Fibroblast of lung (primary cell): ENCODE results near the gene KRR1. TPM values are rescaled to one million over a fixed set of nuclear protein-coding genes. Genes with fewer than 3 reads are reported as not detected.

Experiments used
- DNase-seq, 2 donors: peaks; one replicate each; pipeline versions ENCODE4 v3.0.0 to v3.0.0-alpha.2; 2010; ENCODE audit warnings: low read depth in 2 of 2
- H2AFZ ChIP-seq: 2 replicates; pipeline ENCODE4 v1.5.1; 2012; ENCODE audit warnings: low read length, control low read depth, inconsistent platforms
- H3K27ac ChIP-seq: 2 replicates; pipeline ENCODE4 v1.5.1; 2011; ENCODE audit warnings: low read length, control low read depth; ENCODE audit not compliant: insufficient read depth
- H3K27me3 ChIP-seq: 2 replicates; pipeline ENCODE4 v1.5.1; 2011; ENCODE audit warnings: mild to moderate bottlenecking, low read length; ENCODE audit not compliant: control insufficient read depth, insufficient read depth
- H3K36me3 ChIP-seq: 2 replicates; pipeline ENCODE4 v1.5.1; 2011; ENCODE audit warnings: low read length; ENCODE audit not compliant: control insufficient read depth, insufficient read depth
- H3K4me1 ChIP-seq: 2 replicates; pipeline ENCODE4 v1.5.1; 2011; ENCODE audit warnings: low read length; ENCODE audit not compliant: control insufficient read depth, insufficient read depth; ENCODE audit errors: extremely low read depth
- H3K4me2 ChIP-seq: 2 replicates; pipeline ENCODE4 v1.5.1; 2011; ENCODE audit warnings: low read length, control low read depth; ENCODE audit not compliant: insufficient read depth; ENCODE audit errors: extremely low read depth
- H3K4me3 ChIP-seq, 4 experiments: fragments of 200-600 bp in 1 of 4; sonication (generic) in 1 of 4; replicated peaks in 1 of 4; 2 replicates each; pipeline ENCODE4 v1.5.1; 2011 to 2016; ENCODE audit warnings: low read length in 4 of 4, low read depth in 3 of 4, mild to moderate bottlenecking in 3 of 4, control low read depth in 2 of 4, inconsistent platforms in 1 of 4, mixed read lengths in 1 of 4; ENCODE audit not compliant: insufficient read depth in 1 of 4; ENCODE audit errors: control extremely low read depth in 1 of 4
- H3K79me2 ChIP-seq: 2 replicates; pipeline ENCODE4 v1.5.1; 2012; ENCODE audit warnings: mild to moderate bottlenecking, low read length, inconsistent platforms; ENCODE audit not compliant: control insufficient read depth, insufficient read depth
- H3K9ac ChIP-seq: 2 replicates; pipeline ENCODE4 v1.5.1; 2011; ENCODE audit warnings: mild to moderate bottlenecking, low read length, control low read depth; ENCODE audit not compliant: insufficient read depth
- H3K9me3 ChIP-seq: 2 replicates; pipeline ENCODE4 v1.5.1; 2012; ENCODE audit warnings: low read depth, low read length; ENCODE audit not compliant: control insufficient read depth, insufficient read depth
- H4K20me1 ChIP-seq: 2 replicates; pipeline ENCODE4 v1.5.1; 2011; ENCODE audit warnings: low read length; ENCODE audit not compliant: control insufficient read depth, insufficient read depth; ENCODE audit errors: extremely low read depth
- CTCF ChIP-seq, 2 donors: IDR thresholded peaks in 1 of 2; conservative IDR thresholded peaks in 1 of 2; 1 replicate in 1 of 2; 2 replicates in 1 of 2; pipeline ENCODE4 v1.5.1; 2011 to 2012; ENCODE audit warnings: low read length in 2 of 2, control low read depth in 1 of 2, inconsistent platforms in 1 of 2, low read depth in 1 of 2, mild to moderate bottlenecking in 1 of 2
- EZH2 ChIP-seq: IDR thresholded peaks from 2 replicates; pipeline ENCODE4 v1.5.1; 2012; ENCODE audit warnings: low read length, control low read depth, mild to moderate bottlenecking; ENCODE audit errors: missing control alignments
- polyA plus RNA-seq, 2 donors: library from polyadenylated mRNA; depleted of rRNA in 1 of 2; stranded (reverse) in 1 of 2; unstranded in 1 of 2; fragments of >200 nt; gene quantifications; 2 replicates each; pipeline ENCODE4 v1.2.1, GENCODE V29; 2011 to 2012; ENCODE audit warnings: missing spikeins in 1 of 2
- total RNA-seq: library from RNA; depleted of rRNA; stranded (reverse); fragments of >200 nt; gene quantifications from 2 replicates; pipeline ENCODE4 v1.2.1, GENCODE V29; 2014

The KRR1 gene
- total and polyA plus RNA-seq, 2 donors (not counting 1 experiment from before 2014, with no cell fraction given) = 46.9 to 49.7 TPM

- Histone ChIP-seq H4K20me1 (no peaks in the 10 kb centered on the region), H3K9me3 (no peaks in the 10 kb centered on the region), H3K79me2 (no peaks in the 10 kb centered on the region), H3K27ac (no peak overlapping the region), H3K4me3 (no peak overlapping the region), H3K9ac (no peak overlapping the region), H2AFZ (no peak overlapping the region), H3K4me1 (peaks cover 4% of the 10 kb centered on the region), H3K4me2 (no peak overlapping the region), H3K36me3 (no peaks in the 10 kb centered on the region), H3K27me3 (no peaks in the 10 kb centered on the region)
- no peak for TF ChIP-seq CTCF (conservative IDR thresholded peaks at IDR 0.05 in 1 of 2, IDR thresholded peaks at IDR 0.05 in 1 of 2; ENCODE audit: low read depth in 1 of 2, low read length in 2 of 2)
- TF ChIP-seq EZH2 = no peak
- DNase-seq = no peak
These were observed 17.3 kb upstream of the KRR1 start for GRCh38 chr12:75528692-75529091.

GRCh38 chr12:75528272-75528671, 16.9 kb upstream of the KRR1 start:
- Histone ChIP-seq H3K9ac (no peak overlapping the region), H3K36me3 (no peaks in the 10 kb centered on the region), H3K79me2 (no peaks in the 10 kb centered on the region), H3K4me2 (no peak overlapping the region), H2AFZ (no peak overlapping the region), H3K27ac (no peak overlapping the region), H3K4me1 (peaks cover 4% of the 10 kb centered on the region), H4K20me1 (no peaks in the 10 kb centered on the region), H3K9me3 (no peaks in the 10 kb centered on the region), H3K4me3 (no peak overlapping the region), H3K27me3 (no peaks in the 10 kb centered on the region)
- no peak for TF ChIP-seq EZH2
- TF ChIP-seq CTCF (conservative IDR thresholded peaks at IDR 0.05 in 1 of 2, IDR thresholded peaks at IDR 0.05 in 1 of 2; ENCODE audit: low read depth in 1 of 2, low read length in 2 of 2) = no peak
- no peak for DNase-seq

- peak overlapping the region; percentile 87 for H2AFZ ChIP-seq
- H3K27me3 ChIP-seq = no peaks in the 10 kb centered on the region
- peak; percentile 57 to 60 for TF ChIP-seq CTCF (conservative IDR thresholded peaks at IDR 0.05 in 1 of 2, IDR thresholded peaks at IDR 0.05 in 1 of 2; ENCODE audit: low read depth in 1 of 2, low read length in 2 of 2)
- TF ChIP-seq EZH2 = no peak
- no peaks in the 10 kb centered on the region for H3K36me3 ChIP-seq
- H3K9me3 ChIP-seq = no peaks in the 10 kb centered on the region
- H4K20me1 ChIP-seq = no peaks in the 10 kb centered on the region
- DNase-seq = peak; percentile 59 to 88
- H3K4me2 ChIP-seq = no peak overlapping the region
- H3K4me1 ChIP-seq = peaks cover 4% of the 10 kb centered on the region
- H3K79me2 ChIP-seq = no peaks in the 10 kb centered on the region
- no peak overlapping the region for H3K9ac ChIP-seq
- H3K4me3 ChIP-seq = no peak overlapping the region
- peak overlapping the region; percentile 42 for H3K27ac ChIP-seq
These were observed 15.5 kb upstream of the KRR1 start for GRCh38 chr12:75526655-75527511.
